OCI-LY7 (cell line): ENCODE data around the gene ASB5. TPM values are rescaled to one million over a fixed set of nuclear protein-coding genes. Genes with fewer than 3 reads are reported as not detected.

Experiments
- BruUV-seq: library from RNA; stranded (reverse); fragments of 400-500 nt; replicated peaks from 2 replicates; lab custom pipeline; 2021; lab: Mats Ljungman, UMichigan
- CTCF ChIA-PET: fragments of 300-600 bp; sonication (Branson Sonifier 250); formaldehyde crosslinking; loops from one replicate; lab custom pipeline; 2022; ENCODE audit warnings: antibody characterized with exemption; ENCODE audit not compliant: unreplicated experiment; lab: Charles Lee
- POLR2A ChIA-PET: fragments of 300-600 bp; sonication (Branson Sonifier 250); formaldehyde crosslinking; loops from one replicate; lab custom pipeline; 2022; ENCODE audit warnings: antibody characterized with exemption; lab: Charles Lee
- DNase-seq: peaks from one replicate; pipeline ENCODE4 v3.0.0-alpha.2; 2015; ENCODE audit warnings: low spot score
- H2AFZ ChIP-seq: fragments of 200-600 bp; sonication (generic), shearing (Covaris generic); 2 replicates; pipeline ENCODE4 v1.6.1; 2014; ENCODE audit warnings: mild to moderate bottlenecking, antibody characterized with exemption, low read length, moderate library complexity
- H3K27ac ChIP-seq: fragments of 200-600 bp; sonication (generic); 2 replicates; pipeline ENCODE4 v1.5.1; 2014; ENCODE audit warnings: mixed run types, low read depth, mild to moderate bottlenecking, moderate library complexity, low read length, inconsistent platforms; ENCODE audit not compliant: poor library complexity, severe bottlenecking
- H3K36me3 ChIP-seq: fragments of 200-600 bp; sonication (generic); 2 replicates; pipeline ENCODE4 v1.6.1; 2014; ENCODE audit warnings: mild to moderate bottlenecking, antibody characterized with exemption, low read length, moderate library complexity, mixed read lengths; ENCODE audit not compliant: insufficient read depth
- H3K4me1 ChIP-seq: fragments of 200-600 bp; sonication (generic); 2 replicates; pipeline ENCODE4 v1.5.1; 2014; ENCODE audit warnings: mild to moderate bottlenecking, low read length; ENCODE audit not compliant: insufficient read depth, poor library complexity, severe bottlenecking
- H3K4me2 ChIP-seq: fragments of 200-600 bp; sonication (generic); 2 replicates; pipeline ENCODE4 v1.6.1; 2014; ENCODE audit warnings: mild to moderate bottlenecking, low read length
- H3K4me3 ChIP-seq: fragments of 200-600 bp; sonication (generic); 2 replicates; pipeline ENCODE4 v1.5.1; 2014; ENCODE audit warnings: mild to moderate bottlenecking, low read depth, low read length; ENCODE audit not compliant: poor library complexity, severe bottlenecking
- H3K79me2 ChIP-seq: fragments of 200-600 bp; sonication (generic); 2 replicates; pipeline ENCODE4 v1.6.1; 2016; ENCODE audit warnings: low read depth, mild to moderate bottlenecking, low read length, moderate library complexity, mixed read lengths; ENCODE audit not compliant: insufficient read depth
- H3K9me2 ChIP-seq: fragments of 200-600 bp; sonication (generic); 2 replicates; pipeline ENCODE4 v1.6.1; 2016; ENCODE audit warnings: mild to moderate bottlenecking, low read length, mixed read lengths; ENCODE audit not compliant: insufficient read depth
- H3K9me3 ChIP-seq: fragments of 200-600 bp; sonication (generic); 2 replicates; pipeline ENCODE4 v1.6.1; 2014; ENCODE audit warnings: mild to moderate bottlenecking, mixed run types, low read length, mixed read lengths
- H4K20me1 ChIP-seq: fragments of 200-600 bp; sonication (generic); 2 replicates; pipeline ENCODE4 v1.6.1; 2014; ENCODE audit warnings: mild to moderate bottlenecking, antibody characterized with exemption, low read length, moderate library complexity, mixed read lengths; ENCODE audit not compliant: insufficient read depth
- CTCF ChIP-seq: fragments of 200-600 bp; sonication (generic); conservative IDR thresholded peaks from 2 replicates; pipeline ENCODE4 v1.5.1; 2014; ENCODE audit warnings: mild to moderate bottlenecking, antibody characterized with exemption, low read length, moderate library complexity, mixed read lengths
- EZH2phosphoT487 ChIP-seq: fragments of 200-600 bp; sonication (generic); IDR thresholded peaks from 2 replicates; pipeline ENCODE4 v1.6.1; 2018; ENCODE audit warnings: low read depth, borderline replicate concordance, mild to moderate bottlenecking, mixed run types, antibody characterized with exemption, low read length, moderate library complexity, mixed read lengths
- intact Hi-C: fragments of 100-400 bp; cut with micrococcal nuclease; formaldehyde crosslinking; loops from one replicate; pipeline ENCODE4 v1.10.0; 2022; ENCODE audit not compliant: unreplicated experiment
- total RNA-seq, 2 experiments: library from RNA; depleted of rRNA in 1 of 2; stranded (reverse); fragments of >200 nt in 1 of 2; shearing (Covaris generic) in 1 of 2; gene quantifications; 2 replicates each; pipeline ENCODE4 v1.2.3, GENCODE V29; 2014 to 2022

Gene ASB5
- total RNA-seq, 2 experiments from 2014 or later: not detected

- TF ChIP-seq CTCF: no peak
- no peak for TF ChIP-seq EZH2phosphoT487
- DNase-seq: no peak
- no peaks in the 10 kb centered on the region for H3K9me2 ChIP-seq
- no peak overlapping the region for H3K4me3 ChIP-seq
- H3K79me2 ChIP-seq: no peaks in the 10 kb centered on the region
- POLR2A ChIA-PET: interaction anchor here (0.6 to 1.6 kb wide), 11 partner anchors 9 to 347 kb away, joined by 3 to 6 read pairs (median 3); no protein-coding TSS in a partner anchor
- peaks cover 8% of the 10 kb centered on the region for H3K4me1 ChIP-seq
- no peak overlapping the region for H2AFZ ChIP-seq
- H3K27ac ChIP-seq: no peak overlapping the region
- CTCF ChIA-PET: interaction anchor here (0.5 kb wide), 2 partner anchors 11 to 888 kb away, joined by 3 to 4 read pairs; no protein-coding TSS in a partner anchor
- intact Hi-C loops: no loop called here
- no peaks in the 10 kb centered on the region for H3K9me3 ChIP-seq
- no TSS peak for BruUV-seq
- no peaks in the 10 kb centered on the region for H4K20me1 ChIP-seq
- H3K4me2 ChIP-seq: no peak overlapping the region
- H3K36me3 ChIP-seq: no peaks in the 10 kb centered on the region
These were observed 33.6 kb upstream of the ASB5 start for GRCh38 chr4:176302283-176303275.

- no peak for TF ChIP-seq CTCF
- no peak for TF ChIP-seq EZH2phosphoT487
- H4K20me1 ChIP-seq: no peaks in the 10 kb centered on the region
- H3K4me3 ChIP-seq: no peak overlapping the region
- no peaks in the 10 kb centered on the region for H3K79me2 ChIP-seq
- DNase-seq: no peak
- H3K36me3 ChIP-seq: no peaks in the 10 kb centered on the region
- no peaks in the 10 kb centered on the region for H3K9me2 ChIP-seq
- intact Hi-C loops: no loop called here
- ChIA-PET CTCF (no interaction called here), POLR2A (interaction anchor here (0.6 to 0.7 kb wide), 3 partner anchors 175 to 1724 kb away, joined by 3 to 5 read pairs (median 3); no protein-coding TSS in a partner anchor)
- no peak overlapping the region for H3K27ac ChIP-seq
- peaks cover 3% of the 10 kb centered on the region for H3K4me1 ChIP-seq
- H2AFZ ChIP-seq: no peak overlapping the region
- H3K9me3 ChIP-seq: no peaks in the 10 kb centered on the region
- BruUV-seq: no TSS peak
- no peak overlapping the region for H3K4me2 ChIP-seq
These were observed 31.5 kb upstream of the ASB5 start for GRCh38 chr4:176300565-176300964.

GRCh38 chr4:176300036-176300435 lies 31.0 kb upstream of the ASB5 start:
- Histone ChIP-seq H3K79me2 (no peaks in the 10 kb centered on the region), H2AFZ (no peak overlapping the region), H3K27ac (no peak overlapping the region), H4K20me1 (no peaks in the 10 kb centered on the region), H3K4me3 (no peak overlapping the region), H3K4me2 (no peak overlapping the region), H3K9me2 (no peaks in the 10 kb centered on the region), H3K4me1 (peaks cover 3% of the 10 kb centered on the region), H3K9me3 (no peaks in the 10 kb centered on the region), H3K36me3 (no peaks in the 10 kb centered on the region)
- no peak for TF ChIP-seq EZH2phosphoT487
- no peak for TF ChIP-seq CTCF
- ChIA-PET CTCF (no interaction called here), POLR2A (no interaction called here)
- DNase-seq: no peak
- no TSS peak for BruUV-seq
- intact Hi-C loops: no loop called here
